Measurements from ENCODE around the gene SCN5A.

The SCN5A gene

GRCh38 chr3:38558864-38559263 lies 90.6 kb downstream of the SCN5A start:
- Histone ChIP-seq H4K8ac (ENCODE audit: low read depth, low read length) (no peak overlapping the region), H2BK5ac (ENCODE audit: low read length) (no peak overlapping the region), H4K5ac (ENCODE audit: low read length) (no peak overlapping the region), H3K27ac (ENCODE audit: low read depth, low read length) (no peak overlapping the region), H3K18ac (ENCODE audit: low read length) (no peak overlapping the region), H2AK5ac (ENCODE audit: low read length) (no peak overlapping the region), H3K23ac (ENCODE audit: low read length) (no peak overlapping the region), H3K79me1 (ENCODE audit: low read length) (no peaks in the 10 kb centered on the region), H3K4me2 (ENCODE audit: low read length) (no peak overlapping the region), H3K56ac (ENCODE audit: low read length) (no peak overlapping the region), H3K4ac (ENCODE audit: low read depth, low read length) (no peak overlapping the region), H2BK120ac (ENCODE audit: low read depth, low read length) (no peak overlapping the region), H3K79me2 (ENCODE audit: control insufficient read depth, insufficient read depth, low read length) (no peaks in the 10 kb centered on the region), H3K4me1 (ENCODE audit: control insufficient read depth, low read depth, low read length) (no peaks in the 10 kb centered on the region), H3K36me3 (ENCODE audit: control insufficient read depth, insufficient read depth, low read length) (no peaks in the 10 kb centered on the region), H3K27me3 (ENCODE audit: insufficient read depth, low read length, poor library complexity) (no peaks in the 10 kb centered on the region), H3K4me3 (ENCODE audit: low read length) (no peak overlapping the region), H3K9ac (ENCODE audit: low read length) (no peak overlapping the region), H2BK15ac (replicated peaks; ENCODE audit: low read depth) (no peak overlapping the region)
- no CpG with 5 or more reads among the region's 1 CpG for WGBS (ENCODE audit: extremely low coverage, insufficient coverage, low lambda C conversion rate)
- no peak for DNase-seq

GRCh38 chr3:38556640-38557358 lies 92.7 kb downstream of the SCN5A start:
- Histone ChIP-seq H3K9ac (ENCODE audit: low read length) (no peak overlapping the region), H3K79me1 (ENCODE audit: low read length) (no peaks in the 10 kb centered on the region), H2BK5ac (ENCODE audit: low read length) (no peak overlapping the region), H3K4me2 (ENCODE audit: low read length) (no peak overlapping the region), H3K23ac (ENCODE audit: low read length) (no peak overlapping the region), H3K4ac (ENCODE audit: low read depth, low read length) (no peak overlapping the region), H3K56ac (ENCODE audit: low read length) (no peak overlapping the region), H4K8ac (ENCODE audit: low read depth, low read length) (no peak overlapping the region), H2BK15ac (replicated peaks; ENCODE audit: low read depth) (no peak overlapping the region), H3K4me1 (ENCODE audit: control insufficient read depth, low read depth, low read length) (no peaks in the 10 kb centered on the region), H3K79me2 (ENCODE audit: control insufficient read depth, insufficient read depth, low read length) (no peaks in the 10 kb centered on the region), H3K36me3 (ENCODE audit: control insufficient read depth, insufficient read depth, low read length) (no peaks in the 10 kb centered on the region), H2BK120ac (ENCODE audit: low read depth, low read length) (no peak overlapping the region), H2AK5ac (ENCODE audit: low read length) (no peak overlapping the region), H3K27me3 (ENCODE audit: insufficient read depth, low read length, poor library complexity) (no peaks in the 10 kb centered on the region), H3K27ac (ENCODE audit: low read depth, low read length) (no peak overlapping the region), H3K18ac (ENCODE audit: low read length) (no peak overlapping the region), H3K4me3 (ENCODE audit: low read length) (no peak overlapping the region), H4K5ac (ENCODE audit: low read length) (no peak overlapping the region)
- no peak for DNase-seq
- WGBS (ENCODE audit: extremely low coverage, insufficient coverage, low lambda C conversion rate) = no CpG with 5 or more reads among the region's 4 CpGs

- Histone ChIP-seq H3K23ac (ENCODE audit: low read length) (no peak overlapping the region), H2BK5ac (ENCODE audit: low read length) (no peak overlapping the region), H3K36me3 (ENCODE audit: control insufficient read depth, insufficient read depth, low read length) (no peaks in the 10 kb centered on the region), H3K4me3 (ENCODE audit: low read length) (no peak overlapping the region), H3K18ac (ENCODE audit: low read length) (no peak overlapping the region), H3K79me1 (ENCODE audit: low read length) (no peaks in the 10 kb centered on the region), H3K56ac (ENCODE audit: low read length) (no peak overlapping the region), H3K79me2 (ENCODE audit: control insufficient read depth, insufficient read depth, low read length) (no peaks in the 10 kb centered on the region), H3K4me2 (ENCODE audit: low read length) (no peak overlapping the region), H3K4me1 (ENCODE audit: control insufficient read depth, low read depth, low read length) (no peaks in the 10 kb centered on the region), H4K8ac (ENCODE audit: low read depth, low read length) (no peak overlapping the region), H3K9ac (ENCODE audit: low read length) (no peak overlapping the region), H4K5ac (ENCODE audit: low read length) (no peak overlapping the region), H3K27me3 (ENCODE audit: insufficient read depth, low read length, poor library complexity) (no peaks in the 10 kb centered on the region), H3K27ac (ENCODE audit: low read depth, low read length) (no peak overlapping the region), H2AK5ac (ENCODE audit: low read length) (no peak overlapping the region), H2BK15ac (replicated peaks; ENCODE audit: low read depth) (no peak overlapping the region), H3K4ac (ENCODE audit: low read depth, low read length) (no peak overlapping the region), H2BK120ac (ENCODE audit: low read depth, low read length) (no peak overlapping the region)
- no peak for DNase-seq
- no CpG with 5 or more reads among the region's 2 CpGs for WGBS (ENCODE audit: extremely low coverage, insufficient coverage, low lambda C conversion rate)
Observed at GRCh38 chr3:38555926-38556325, 93.6 kb downstream of the SCN5A start.

GRCh38 chr3:38555149-38555840 lies 94.2 kb downstream of the SCN5A start:
- no peak overlapping the region for H3K56ac ChIP-seq (ENCODE audit: low read length)
- H3K36me3 ChIP-seq (ENCODE audit: control insufficient read depth, insufficient read depth, low read length) = no peaks in the 10 kb centered on the region
- H3K18ac ChIP-seq (ENCODE audit: low read length) = no peak overlapping the region
- no peak overlapping the region for H2BK15ac ChIP-seq (replicated peaks; ENCODE audit: low read depth)
- H4K8ac ChIP-seq (ENCODE audit: low read depth, low read length) = no peak overlapping the region
- H3K4ac ChIP-seq (ENCODE audit: low read depth, low read length) = no peak overlapping the region
- H3K79me1 ChIP-seq (ENCODE audit: low read length) = no peaks in the 10 kb centered on the region
- no peak overlapping the region for H3K4me3 ChIP-seq (ENCODE audit: low read length)
- H2BK120ac ChIP-seq (ENCODE audit: low read depth, low read length) = no peak overlapping the region
- H3K9ac ChIP-seq (ENCODE audit: low read length) = no peak overlapping the region
- H3K79me2 ChIP-seq (ENCODE audit: control insufficient read depth, insufficient read depth, low read length) = no peaks in the 10 kb centered on the region
- H4K5ac ChIP-seq (ENCODE audit: low read length) = no peak overlapping the region
- no CpG with 5 or more reads among the region's 6 CpGs for WGBS (ENCODE audit: extremely low coverage, insufficient coverage, low lambda C conversion rate)
- H3K4me1 ChIP-seq (ENCODE audit: control insufficient read depth, low read depth, low read length) = no peaks in the 10 kb centered on the region
- no peak overlapping the region for H2AK5ac ChIP-seq (ENCODE audit: low read length)
- no peak overlapping the region for H3K4me2 ChIP-seq (ENCODE audit: low read length)
- no peak for DNase-seq
- no peak overlapping the region for H2BK5ac ChIP-seq (ENCODE audit: low read length)
- no peak overlapping the region for H3K23ac ChIP-seq (ENCODE audit: low read length)
- H3K27me3 ChIP-seq (ENCODE audit: insufficient read depth, low read length, poor library complexity) = no peaks in the 10 kb centered on the region
- H3K27ac ChIP-seq (ENCODE audit: low read depth, low read length) = no peak overlapping the region

GRCh38 chr3:38554127-38554827 lies 95.2 kb downstream of the SCN5A start:
- Histone ChIP-seq H4K5ac (ENCODE audit: low read length) (no peak overlapping the region), H3K4me3 (ENCODE audit: low read length) (no peak overlapping the region), H2AK5ac (ENCODE audit: low read length) (no peak overlapping the region), H2BK15ac (replicated peaks; ENCODE audit: low read depth) (no peak overlapping the region), H4K8ac (ENCODE audit: low read depth, low read length) (no peak overlapping the region), H3K23ac (ENCODE audit: low read length) (no peak overlapping the region), H2BK120ac (ENCODE audit: low read depth, low read length) (no peak overlapping the region), H3K79me2 (ENCODE audit: control insufficient read depth, insufficient read depth, low read length) (no peaks in the 10 kb centered on the region), H2BK5ac (ENCODE audit: low read length) (no peak overlapping the region), H3K4me2 (ENCODE audit: low read length) (no peak overlapping the region), H3K36me3 (ENCODE audit: control insufficient read depth, insufficient read depth, low read length) (no peaks in the 10 kb centered on the region), H3K79me1 (ENCODE audit: low read length) (no peaks in the 10 kb centered on the region), H3K27me3 (ENCODE audit: insufficient read depth, low read length, poor library complexity) (no peaks in the 10 kb centered on the region), H3K4me1 (ENCODE audit: control insufficient read depth, low read depth, low read length) (no peaks in the 10 kb centered on the region), H3K9ac (ENCODE audit: low read length) (no peak overlapping the region), H3K27ac (ENCODE audit: low read depth, low read length) (no peak overlapping the region), H3K18ac (ENCODE audit: low read length) (no peak overlapping the region), H3K56ac (ENCODE audit: low read length) (no peak overlapping the region), H3K4ac (ENCODE audit: low read depth, low read length) (no peak overlapping the region)
- WGBS (ENCODE audit: extremely low coverage, insufficient coverage, low lambda C conversion rate) = no CpG with 5 or more reads among the region's 8 CpGs
- DNase-seq = no peak
